Esophagus mucosa (tissue), 1 donor: ENCODE measurements around the gene STPG3. TPM values are rescaled to one million over a fixed set of nuclear protein-coding genes. Genes with fewer than 3 reads are reported as not detected.

Experiments used
- ATAC-seq: fragments of 200-7000 bp; cut with Tn5 transposase; one replicate; pipeline ENCODE4 v1.9.1; 2020
- total RNA-seq: library from RNA; stranded (reverse); gene quantifications from one replicate; pipeline ENCODE4 v1.2.4, GENCODE V29; 2023
- donor health status: DM: yes; HTN: yes; CAD: no.

Gene STPG3
- total RNA-seq, 1 donor from 2014 or later, result not detected

- ATAC-seq, result no peak
These were observed 15.7 kb downstream of the STPG3 start for GRCh38 chr9:137266585-137267453.

GRCh38 chr9:137267933-137268355, 16.9 kb downstream of the STPG3 start:
- peak; percentile 1 for ATAC-seq

GRCh38 chr9:137268538-137269201, 17.6 kb downstream of the STPG3 start:
- no peak for ATAC-seq

- peak; percentile 16 for ATAC-seq
These were observed 18.2 kb downstream of the STPG3 start for GRCh38 chr9:137269231-137269772.

- no peak for ATAC-seq
These were observed 20.0 kb downstream of the STPG3 start for GRCh38 chr9:137270929-137271695.

GRCh38 chr9:137271696-137272076, 20.6 kb downstream of the STPG3 start:
- ATAC-seq, result no peak

- ATAC-seq, result no peak
These were observed 21.4 kb downstream of the STPG3 start for GRCh38 chr9:137272241-137273094.

GRCh38 chr9:137273095-137273490, 22.0 kb downstream of the STPG3 start:
- no peak for ATAC-seq

GRCh38 chr9:137273611-137274320, 22.7 kb downstream of the STPG3 start:
- ATAC-seq, result peak; percentile 65

GRCh38 chr9:137275203-137275587, 24.1 kb downstream of the STPG3 start:
- no peak for ATAC-seq

- no peak for ATAC-seq
These were observed 24.7 kb downstream of the STPG3 start for GRCh38 chr9:137275588-137276472.

GRCh38 chr9:137276473-137277328, 25.6 kb downstream of the STPG3 start:
- no peak for ATAC-seq

- peak; percentile 62 for ATAC-seq
These were observed 26.4 kb downstream of the STPG3 start, which contains the start of gene TOR4A for GRCh38 chr9:137277329-137278041. TOR4A (plus strand) TSS chr9:137277726; CDS start chr9:137278690, 964 bp downstream.

- ATAC-seq, result peak; percentile 0
These were observed 27.1 kb downstream of the STPG3 start for GRCh38 chr9:137278061-137278701.

- no peak for ATAC-seq
These were observed 27.9 kb downstream of the STPG3 start for GRCh38 chr9:137278721-137279711.

GRCh38 chr9:137279741-137280473, 28.8 kb downstream of the STPG3 start:
- ATAC-seq, result no peak
